ENCODE results near the gene IGFBP4. TPM values are rescaled to one million over a fixed set of nuclear protein-coding genes. Genes with fewer than 3 reads are reported as not detected.
A peak's percentile ranks its signal among the peaks of the same experiment; 100 is the strongest.

Gene IGFBP4
- total and polyA plus RNA-seq, 2 donors from 2014 or later, result 545 to 743 TPM

- Histone ChIP-seq H3K4me3 (ENCODE audit: low read length in 3 of 3) (peak overlapping the region; percentile 62 to 90 (median 82)), H3K9me3 (ENCODE audit: control insufficient read depth in 2 of 3, insufficient read depth in 1 of 3, low read length in 3 of 3) (no peaks in the 10 kb centered on the region), H3K4me1 (ENCODE audit: control insufficient read depth in 2 of 3, insufficient read depth in 2 of 3, low read depth in 1 of 3, low read length in 3 of 3) (peaks cover 0 to 7% (median 4%) of the 10 kb centered on the region in 3 donors), H3K9ac (ENCODE audit: low read length in 3 of 3) (peak overlapping the region in 2 of 3 donors; percentile 65 to 86), H3K36me3 (ENCODE audit: control insufficient read depth in 2 of 3, insufficient read depth in 3 of 3, low read length in 3 of 3) (no peaks in the 10 kb centered on the region), H3K27me3 (ENCODE audit: control insufficient read depth, insufficient read depth, low read length) (no peaks in the 10 kb centered on the region), H3K27ac (ENCODE audit: low read depth in 2 of 2, low read length in 2 of 2) (peak overlapping the region in 1 of 2 donors; percentile 12)
- intact Hi-C loops (cut with DNase I), result loop anchor here (10.0 kb wide), 1 partner anchor 54 kb away; the partner anchor contains the start of gene GJD3
- TF ChIP-seq, protein P1, sequence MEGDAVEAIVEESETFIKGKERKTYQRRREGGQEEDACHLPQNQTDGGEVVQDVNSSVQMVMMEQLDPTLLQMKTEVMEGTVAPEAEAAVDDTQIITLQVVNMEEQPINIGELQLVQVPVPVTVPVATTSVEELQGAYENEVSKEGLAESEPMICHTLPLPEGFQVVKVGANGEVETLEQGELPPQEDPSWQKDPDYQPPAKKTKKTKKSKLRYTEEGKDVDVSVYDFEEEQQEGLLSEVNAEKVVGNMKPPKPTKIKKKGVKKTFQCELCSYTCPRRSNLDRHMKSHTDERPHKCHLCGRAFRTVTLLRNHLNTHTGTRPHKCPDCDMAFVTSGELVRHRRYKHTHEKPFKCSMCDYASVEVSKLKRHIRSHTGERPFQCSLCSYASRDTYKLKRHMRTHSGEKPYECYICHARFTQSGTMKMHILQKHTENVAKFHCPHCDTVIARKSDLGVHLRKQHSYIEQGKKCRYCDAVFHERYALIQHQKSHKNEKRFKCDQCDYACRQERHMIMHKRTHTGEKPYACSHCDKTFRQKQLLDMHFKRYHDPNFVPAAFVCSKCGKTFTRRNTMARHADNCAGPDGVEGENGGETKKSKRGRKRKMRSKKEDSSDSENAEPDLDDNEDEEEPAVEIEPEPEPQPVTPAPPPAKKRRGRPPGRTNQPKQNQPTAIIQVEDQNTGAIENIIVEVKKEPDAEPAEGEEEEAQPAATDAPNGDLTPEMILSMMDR (IDR thresholded peaks at IDR 0.05; ENCODE audit: borderline replicate concordance, extremely low read depth, insufficient read depth), result no peak
- DNase-seq, result no peak
- FAIRE-seq, result no peak
Observed at GRCh38 chr17:40418428-40418706, 24.9 kb upstream of the IGFBP4 start.

- H3K4me1 ChIP-seq (ENCODE audit: control insufficient read depth in 2 of 3, insufficient read depth in 2 of 3, low read depth in 1 of 3, low read length in 3 of 3), result peaks cover 0 to 7% (median 4%) of the 10 kb centered on the region in 3 donors
- FAIRE-seq (no peak), DNase-seq (peak in 2 of 5 donors; percentile 16 to 39)
- H3K9ac ChIP-seq (ENCODE audit: low read length in 3 of 3), result peak overlapping the region in 1 of 3 donors; percentile 2
- no peaks in the 10 kb centered on the region for H3K36me3 ChIP-seq (ENCODE audit: control insufficient read depth in 2 of 3, insufficient read depth in 3 of 3, low read length in 3 of 3)
- H3K27me3 ChIP-seq (ENCODE audit: control insufficient read depth, insufficient read depth, low read length), result no peaks in the 10 kb centered on the region
- TF ChIP-seq, protein P1 (IDR thresholded peaks at IDR 0.05; ENCODE audit: borderline replicate concordance, extremely low read depth, insufficient read depth), result no peak
- intact Hi-C loops (cut with DNase I), result loop anchor here (10.0 kb wide), 1 partner anchor 55 kb away; the partner anchor contains the start of gene GJD3
- H3K4me3 ChIP-seq (ENCODE audit: low read length in 3 of 3), result no peak overlapping the region
- H3K27ac ChIP-seq (ENCODE audit: low read depth in 2 of 2, low read length in 2 of 2), result no peak overlapping the region
- no peaks in the 10 kb centered on the region for H3K9me3 ChIP-seq (ENCODE audit: control insufficient read depth in 2 of 3, insufficient read depth in 1 of 3, low read length in 3 of 3)
Observed at GRCh38 chr17:40419559-40420331, 23.5 kb upstream of the IGFBP4 start.

GRCh38 chr17:40422990-40423633 lies 20.1 kb upstream of the IGFBP4 start:
- Histone ChIP-seq H3K27me3 (ENCODE audit: control insufficient read depth, insufficient read depth, low read length) (no peaks in the 10 kb centered on the region), H3K36me3 (ENCODE audit: control insufficient read depth in 2 of 3, insufficient read depth in 3 of 3, low read length in 3 of 3) (no peaks in the 10 kb centered on the region), H3K4me3 (ENCODE audit: low read length in 3 of 3) (no peak overlapping the region), H3K9me3 (ENCODE audit: control insufficient read depth in 2 of 3, insufficient read depth in 1 of 3, low read length in 3 of 3) (no peaks in the 10 kb centered on the region), H3K27ac (ENCODE audit: low read depth in 2 of 2, low read length in 2 of 2) (no peak overlapping the region), H3K9ac (ENCODE audit: low read length in 3 of 3) (no peak overlapping the region), H3K4me1 (ENCODE audit: control insufficient read depth in 2 of 3, insufficient read depth in 2 of 3, low read depth in 1 of 3, low read length in 3 of 3) (peaks cover 0 to 3% (median 0%) of the 10 kb centered on the region in 3 donors)
- intact Hi-C loops (cut with DNase I), result no loop called here
- FAIRE-seq, result no peak
- TF ChIP-seq, protein P1 (IDR thresholded peaks at IDR 0.05; ENCODE audit: borderline replicate concordance, extremely low read depth, insufficient read depth), result no peak
- peak in 1 of 5 donors; percentile 37 for DNase-seq
